Neural cell (in vitro differentiated cells): Measurements from ENCODE around the gene TTC34. TPM values are rescaled to one million over a fixed set of nuclear protein-coding genes. Genes with fewer than 3 reads are reported as not detected.

Source experiments
- H2AFZ ChIP-seq: fragments of 200-600, 300-800 bp; sonication (generic), shearing (Covaris generic); 2 replicates; pipeline ENCODE4 v1.6.0; 2014; ENCODE audit warnings: low read depth, mild to moderate bottlenecking, antibody characterized with exemption, low read length, moderate library complexity
- H3F3A ChIP-seq: fragments of 200-600 bp; shearing (Covaris generic); 2 replicates; pipeline ENCODE4 v1.6.1; 2016; ENCODE audit warnings: mild to moderate bottlenecking, moderate library complexity, mixed read lengths, antibody characterized with exemption, low read length; ENCODE audit not compliant: insufficient read depth, poor library complexity, severe bottlenecking
- H3K27ac ChIP-seq: fragments of 200-600, 300-800 bp; sonication (generic), shearing (Covaris generic); 2 replicates; pipeline ENCODE4 v1.5.1; 2014; ENCODE audit warnings: mild to moderate bottlenecking, low read length, moderate library complexity
- H3K27me3 ChIP-seq: fragments of 300-800, 200-600 bp; sonication (generic), shearing (Covaris generic); 2 replicates; pipeline ENCODE4 v1.6.0; 2014; ENCODE audit warnings: mild to moderate bottlenecking, low read depth, low read length, moderate library complexity; ENCODE audit not compliant: insufficient read depth
- H3K36me3 ChIP-seq: fragments of 300-800, 200-600 bp; sonication (generic), shearing (Covaris generic); 2 replicates; pipeline ENCODE4 v1.5.1; 2014; ENCODE audit warnings: mild to moderate bottlenecking, antibody characterized with exemption, low read length, moderate library complexity; ENCODE audit not compliant: insufficient read depth
- H3K4me2 ChIP-seq: fragments of 300-800, 200-600 bp; sonication (generic), shearing (Covaris generic); 2 replicates; pipeline ENCODE4 v1.6.0; 2014; ENCODE audit warnings: mild to moderate bottlenecking, low read length
- H3K4me3 ChIP-seq: fragments of 300-800, 200-600 bp; sonication (generic), shearing (Covaris generic); 2 replicates; pipeline ENCODE4 v1.5.1; 2014; ENCODE audit warnings: mild to moderate bottlenecking, low read length, moderate library complexity
- H3K79me2 ChIP-seq: fragments of 200-600 bp; shearing (Covaris generic); replicated peaks from 2 replicates; pipeline ENCODE4 v1.6.0; 2014; ENCODE audit warnings: mild to moderate bottlenecking, low read length, moderate library complexity; ENCODE audit not compliant: insufficient read depth
- H3K9ac ChIP-seq: fragments of 300-800, 200-600 bp; sonication (generic), shearing (Covaris generic); 2 replicates; pipeline ENCODE4 v1.6.1; 2016; ENCODE audit warnings: mild to moderate bottlenecking, low read length, mixed read lengths
- H3K9me2 ChIP-seq: fragments of 200-600 bp; shearing (Covaris generic); 2 replicates; pipeline ENCODE4 v1.6.1; 2016; ENCODE audit warnings: mild to moderate bottlenecking, low read length, mixed read lengths; ENCODE audit not compliant: insufficient read depth
- H3K9me3 ChIP-seq: fragments of 200-600, 300-800 bp; sonication (generic), shearing (Covaris generic); 2 replicates; pipeline ENCODE4 v1.6.1; 2016; ENCODE audit warnings: mild to moderate bottlenecking, mixed run types, low read length, moderate library complexity, mixed read lengths
- H4K20me1 ChIP-seq: fragments of 200-600 bp; shearing (Covaris generic); 2 replicates; pipeline ENCODE4 v1.6.1; 2016; ENCODE audit warnings: mild to moderate bottlenecking, mixed run types; ENCODE audit not compliant: insufficient read depth
- EP300 ChIP-seq: fragments of 450-650 bp; conservative IDR thresholded peaks from 2 replicates; pipeline ENCODE4 v1.6.1; 2014; ENCODE audit warnings: antibody characterized with exemption, mild to moderate bottlenecking, moderate library complexity; ENCODE audit not compliant: poor library complexity, severe bottlenecking
- EZH2 ChIP-seq: fragments of 200-600, 300-800 bp; shearing (Covaris generic), sonication (generic); IDR thresholded peaks from 2 replicates; pipeline ENCODE4 v1.6.1; 2014; ENCODE audit warnings: antibody characterized with exemption, low read length, borderline replicate concordance, mild to moderate bottlenecking; ENCODE audit not compliant: insufficient read depth, poor library complexity, severe bottlenecking
- MXI1 ChIP-seq: fragments of 450-650 bp; conservative IDR thresholded peaks from 2 replicates; pipeline ENCODE4 v1.6.1; 2014; ENCODE audit warnings: antibody characterized with exemption, mild to moderate bottlenecking; ENCODE audit not compliant: poor library complexity, severe bottlenecking
- POLR2AphosphoS5 ChIP-seq: IDR thresholded peaks from 2 replicates; pipeline ENCODE4 v1.6.1; 2012
- RAD21 ChIP-seq: fragments of 450-650 bp; conservative IDR thresholded peaks from 2 replicates; pipeline ENCODE4 v1.6.1; 2014; ENCODE audit warnings: antibody characterized with exemption, mild to moderate bottlenecking, moderate library complexity
- SMC3 ChIP-seq: fragments of 450-650 bp; conservative IDR thresholded peaks from 2 replicates; pipeline ENCODE4 v1.6.1; 2014; ENCODE audit warnings: antibody characterized with exemption, mild to moderate bottlenecking, moderate library complexity; ENCODE audit not compliant: poor library complexity
- TAF1 ChIP-seq: IDR thresholded peaks from 2 replicates; pipeline ENCODE4 v1.6.1; 2012; ENCODE audit warnings: low read depth
- polyA plus RNA-seq: library from polyadenylated mRNA; depleted of rRNA; stranded (reverse); fragments of >200 nt; gene quantifications from 2 replicates; pipeline ENCODE4 v1.2.3, GENCODE V29; 2014
- TF ChIP-seq, protein P1 (sequence below): IDR thresholded peaks from 2 replicates; pipeline ENCODE4 v1.6.1; 2012; ENCODE audit warnings: borderline replicate concordance
- TF ChIP-seq, protein P2 (sequence below): fragments of 450-650 bp; IDR thresholded peaks from 2 replicates; pipeline ENCODE4 v1.5.1; 2014; ENCODE audit warnings: antibody characterized with exemption, mild to moderate bottlenecking, moderate library complexity; ENCODE audit not compliant: poor library complexity, severe bottlenecking

TTC34 gene
- polyA plus RNA-seq, 1 donor from 2014 or later = 0.05 TPM

DNA sequence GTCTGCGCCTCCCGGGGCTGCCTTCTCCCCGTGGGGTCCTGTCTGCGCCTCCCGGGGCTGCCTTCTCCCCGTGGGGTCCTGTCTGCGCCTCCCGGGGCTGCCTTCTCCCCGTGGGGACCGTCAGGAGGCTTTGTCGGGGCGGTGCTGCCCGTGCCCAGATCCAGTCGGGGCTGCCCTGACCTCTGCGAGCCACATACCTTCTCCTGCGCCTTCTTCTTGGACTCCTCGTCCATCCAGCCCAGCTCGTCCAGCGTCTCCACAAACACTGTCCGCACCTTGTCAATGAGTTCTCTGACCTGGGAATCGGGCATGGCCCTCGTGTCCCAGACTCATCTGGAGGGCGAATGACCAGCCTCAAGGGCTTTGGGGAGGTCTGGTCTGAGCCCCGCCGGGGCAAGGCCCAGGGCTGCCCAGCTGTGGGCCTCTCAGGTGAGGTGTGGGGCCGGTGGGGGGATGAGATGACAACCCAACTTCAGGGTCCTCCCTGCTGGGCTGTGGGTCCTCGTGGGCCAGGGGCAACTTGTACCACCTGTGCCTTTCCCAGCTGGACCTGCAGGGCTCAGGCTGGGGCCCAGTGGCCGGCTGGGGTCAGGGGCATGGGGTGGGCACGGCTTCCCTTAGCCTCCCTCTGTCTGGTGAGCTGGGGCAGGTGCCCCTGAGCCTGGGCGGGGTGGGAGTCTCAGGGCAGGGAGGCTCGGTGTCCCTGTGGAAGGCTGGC is 205.5 kb downstream of the TTC34 start:
- Histone ChIP-seq H2AFZ (no peak overlapping the region), H3K9me3 (no peaks in the 10 kb centered on the region), H3K4me3 (no peak overlapping the region), H3K36me3 (no peaks in the 10 kb centered on the region), H3K27me3 (no peaks in the 10 kb centered on the region), H3K27ac (no peak overlapping the region), H3K79me2 (no peaks in the 10 kb centered on the region), H3K9me2 (no peaks in the 10 kb centered on the region), H4K20me1 (no peaks in the 10 kb centered on the region), H3K4me2 (no peak overlapping the region), H3F3A (no peaks in the 10 kb centered on the region), H3K9ac (no peak overlapping the region)
- TF ChIP-seq TAF1 = no peak
- TF ChIP-seq POLR2AphosphoS5 = no peak
- TF ChIP-seq, protein P1, sequence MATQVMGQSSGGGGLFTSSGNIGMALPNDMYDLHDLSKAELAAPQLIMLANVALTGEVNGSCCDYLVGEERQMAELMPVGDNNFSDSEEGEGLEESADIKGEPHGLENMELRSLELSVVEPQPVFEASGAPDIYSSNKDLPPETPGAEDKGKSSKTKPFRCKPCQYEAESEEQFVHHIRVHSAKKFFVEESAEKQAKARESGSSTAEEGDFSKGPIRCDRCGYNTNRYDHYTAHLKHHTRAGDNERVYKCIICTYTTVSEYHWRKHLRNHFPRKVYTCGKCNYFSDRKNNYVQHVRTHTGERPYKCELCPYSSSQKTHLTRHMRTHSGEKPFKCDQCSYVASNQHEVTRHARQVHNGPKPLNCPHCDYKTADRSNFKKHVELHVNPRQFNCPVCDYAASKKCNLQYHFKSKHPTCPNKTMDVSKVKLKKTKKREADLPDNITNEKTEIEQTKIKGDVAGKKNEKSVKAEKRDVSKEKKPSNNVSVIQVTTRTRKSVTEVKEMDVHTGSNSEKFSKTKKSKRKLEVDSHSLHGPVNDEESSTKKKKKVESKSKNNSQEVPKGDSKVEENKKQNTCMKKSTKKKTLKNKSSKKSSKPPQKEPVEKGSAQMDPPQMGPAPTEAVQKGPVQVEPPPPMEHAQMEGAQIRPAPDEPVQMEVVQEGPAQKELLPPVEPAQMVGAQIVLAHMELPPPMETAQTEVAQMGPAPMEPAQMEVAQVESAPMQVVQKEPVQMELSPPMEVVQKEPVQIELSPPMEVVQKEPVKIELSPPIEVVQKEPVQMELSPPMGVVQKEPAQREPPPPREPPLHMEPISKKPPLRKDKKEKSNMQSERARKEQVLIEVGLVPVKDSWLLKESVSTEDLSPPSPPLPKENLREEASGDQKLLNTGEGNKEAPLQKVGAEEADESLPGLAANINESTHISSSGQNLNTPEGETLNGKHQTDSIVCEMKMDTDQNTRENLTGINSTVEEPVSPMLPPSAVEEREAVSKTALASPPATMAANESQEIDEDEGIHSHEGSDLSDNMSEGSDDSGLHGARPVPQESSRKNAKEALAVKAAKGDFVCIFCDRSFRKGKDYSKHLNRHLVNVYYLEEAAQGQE = no peak
- no peak for TF ChIP-seq EP300
- no peak for TF ChIP-seq SMC3

DNA sequence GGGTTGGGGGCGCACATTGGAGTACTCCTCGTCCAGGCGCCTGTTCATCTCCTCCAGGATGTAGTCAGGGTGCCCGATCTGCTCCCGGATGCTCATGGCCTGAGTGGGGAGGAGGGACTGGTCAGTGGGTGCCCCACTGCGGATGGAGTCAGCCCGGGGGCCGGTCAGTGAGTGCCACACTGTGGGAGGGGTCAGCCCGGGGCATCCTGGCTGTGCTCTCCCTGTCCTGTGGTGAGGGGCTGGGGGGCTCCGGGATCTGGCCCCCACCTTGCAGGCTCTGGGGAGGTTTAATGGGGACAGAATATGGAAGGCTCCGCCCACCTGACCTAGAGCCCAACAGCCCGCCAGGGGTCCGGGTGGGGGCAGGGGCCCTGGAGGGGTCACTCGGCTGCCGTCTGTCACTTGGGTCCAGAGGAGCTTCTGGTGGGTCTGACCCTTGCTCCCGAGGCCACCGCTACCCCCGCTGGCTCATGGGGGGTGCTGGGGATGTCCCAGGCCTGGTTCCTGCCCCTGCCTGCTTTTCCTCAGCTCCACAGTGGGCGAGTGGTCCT is 206.2 kb downstream of the TTC34 start:
- Histone ChIP-seq H4K20me1 (no peaks in the 10 kb centered on the region), H3F3A (no peaks in the 10 kb centered on the region), H3K4me2 (no peak overlapping the region), H3K27ac (no peak overlapping the region), H3K9me3 (no peaks in the 10 kb centered on the region), H3K79me2 (no peaks in the 10 kb centered on the region), H3K36me3 (no peaks in the 10 kb centered on the region), H3K4me3 (no peak overlapping the region), H3K9me2 (no peaks in the 10 kb centered on the region), H2AFZ (no peak overlapping the region), H3K27me3 (no peaks in the 10 kb centered on the region), H3K9ac (no peak overlapping the region)
- TF ChIP-seq POLR2AphosphoS5 (no peak), MXI1 (no peak), TAF1 (no peak), SMC3 (no peak), EP300 (no peak), EZH2 (no peak), RAD21 (no peak)
- TF ChIP-seq, protein P1 = no peak
- TF ChIP-seq, protein P2, sequence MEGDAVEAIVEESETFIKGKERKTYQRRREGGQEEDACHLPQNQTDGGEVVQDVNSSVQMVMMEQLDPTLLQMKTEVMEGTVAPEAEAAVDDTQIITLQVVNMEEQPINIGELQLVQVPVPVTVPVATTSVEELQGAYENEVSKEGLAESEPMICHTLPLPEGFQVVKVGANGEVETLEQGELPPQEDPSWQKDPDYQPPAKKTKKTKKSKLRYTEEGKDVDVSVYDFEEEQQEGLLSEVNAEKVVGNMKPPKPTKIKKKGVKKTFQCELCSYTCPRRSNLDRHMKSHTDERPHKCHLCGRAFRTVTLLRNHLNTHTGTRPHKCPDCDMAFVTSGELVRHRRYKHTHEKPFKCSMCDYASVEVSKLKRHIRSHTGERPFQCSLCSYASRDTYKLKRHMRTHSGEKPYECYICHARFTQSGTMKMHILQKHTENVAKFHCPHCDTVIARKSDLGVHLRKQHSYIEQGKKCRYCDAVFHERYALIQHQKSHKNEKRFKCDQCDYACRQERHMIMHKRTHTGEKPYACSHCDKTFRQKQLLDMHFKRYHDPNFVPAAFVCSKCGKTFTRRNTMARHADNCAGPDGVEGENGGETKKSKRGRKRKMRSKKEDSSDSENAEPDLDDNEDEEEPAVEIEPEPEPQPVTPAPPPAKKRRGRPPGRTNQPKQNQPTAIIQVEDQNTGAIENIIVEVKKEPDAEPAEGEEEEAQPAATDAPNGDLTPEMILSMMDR = no peak
